ENCODE measurements around the gene SEMA3F.
"Not testable (repeated sequence)": the region's sequence is repeated elsewhere in the genome, so short reads cannot be mapped to it uniquely, and the experiment has no call there.

The SEMA3F gene

GRCh38 chr3:50193746-50194127 lies 38.6 kb downstream of the SEMA3F start:
- DNase-seq (ENCODE audit: low read depth in 3 of 3): no peak

- DNase-seq (ENCODE audit: low read depth in 3 of 3): peak; percentile 71 to 90 (median 88)
Observed at GRCh38 chr3:50194128-50194902, 39.2 kb downstream of the SEMA3F start.

- DNase-seq (ENCODE audit: low read depth in 3 of 3): no peak
Observed at GRCh38 chr3:50194903-50195500, 39.9 kb downstream of the SEMA3F start.

GRCh38 chr3:50195501-50196252 lies 40.6 kb downstream of the SEMA3F start:
- DNase-seq (ENCODE audit: low read depth in 3 of 3): no peak

GRCh38 chr3:50196253-50196801 lies 41.2 kb downstream of the SEMA3F start:
- no peak for DNase-seq (ENCODE audit: low read depth in 3 of 3)

DNA sequence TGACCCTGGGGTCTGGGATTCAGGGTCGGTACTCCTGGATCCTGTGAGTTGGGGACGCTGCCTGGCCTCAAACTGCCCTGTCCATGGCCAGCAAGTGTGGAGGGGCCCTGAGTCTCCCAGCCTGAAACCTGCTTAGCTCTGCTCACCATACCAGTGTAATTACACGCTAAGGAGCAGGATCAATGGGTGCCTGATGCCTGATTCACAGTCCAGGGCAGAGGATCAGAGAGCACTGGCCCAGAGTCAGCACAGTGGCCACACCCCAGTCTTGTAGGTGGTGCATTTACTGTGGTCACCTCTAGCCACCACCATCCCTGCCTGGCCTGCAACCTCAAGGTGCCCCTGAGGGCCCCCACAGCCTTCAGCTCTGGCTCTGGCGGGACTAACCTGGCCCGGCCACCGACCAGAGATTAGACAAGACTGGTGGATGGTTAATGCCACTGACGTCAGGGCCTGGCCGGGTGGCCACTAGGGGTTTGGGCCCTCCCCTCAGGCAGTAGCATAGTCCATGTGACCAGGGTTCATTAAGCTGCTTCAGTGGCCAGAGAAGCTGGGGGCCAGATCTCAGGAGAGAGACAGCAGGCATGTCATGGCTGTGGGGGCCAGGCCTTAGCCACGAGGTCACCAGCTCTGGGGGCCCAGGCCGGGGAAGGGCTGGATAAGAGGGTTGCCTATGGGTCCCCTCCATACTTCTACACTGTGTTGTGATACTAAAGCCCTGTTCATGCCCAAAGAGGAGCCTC lies 46.6 kb downstream of the SEMA3F start:
- DNase-seq (ENCODE audit: low read depth in 3 of 3): no peak

DNA sequence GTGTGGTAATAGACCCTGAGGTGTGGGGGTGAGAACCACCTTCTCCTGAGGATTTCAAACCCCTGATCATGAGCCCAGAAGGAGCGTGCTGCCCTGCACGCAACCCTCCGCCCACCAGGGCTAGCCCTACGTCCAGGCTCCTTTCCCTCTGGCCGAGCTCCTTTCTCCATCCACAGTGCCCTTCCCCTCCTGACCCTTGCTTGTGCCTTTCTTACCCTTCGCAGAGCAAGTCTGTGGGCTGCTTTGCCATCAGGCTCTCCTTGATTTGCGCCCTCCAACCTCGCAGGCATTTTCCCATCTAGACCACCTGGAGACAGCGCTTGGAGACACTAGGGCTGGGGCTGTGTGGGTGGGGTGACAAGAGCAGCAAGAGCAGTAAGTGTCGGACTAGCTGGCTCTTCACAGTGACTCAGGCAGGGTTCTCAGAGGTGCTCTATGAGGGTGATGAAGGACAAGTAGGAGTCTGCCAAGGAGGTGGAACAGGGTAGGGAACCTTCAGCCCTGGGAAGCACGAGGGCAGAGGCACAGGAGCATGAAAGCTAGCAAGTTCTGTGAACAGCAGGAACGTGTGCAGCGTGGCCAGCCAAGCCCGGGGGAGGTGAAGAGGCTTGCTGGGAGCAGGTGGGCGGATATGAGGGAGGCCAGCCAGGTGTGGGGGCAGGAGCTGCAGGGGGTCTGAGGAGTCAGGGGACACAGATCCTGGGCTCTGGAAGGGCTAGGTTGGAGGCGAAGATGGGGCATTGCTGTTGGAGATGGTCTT lies 47.4 kb downstream of the SEMA3F start:
- no peak for DNase-seq (ENCODE audit: low read depth in 3 of 3)

GRCh38 chr3:50203113-50203808 lies 48.1 kb downstream of the SEMA3F start:
- no peak for DNase-seq (ENCODE audit: low read depth in 3 of 3)

- DNase-seq (ENCODE audit: low read depth in 3 of 3): no peak
Observed at GRCh38 chr3:50203809-50204803, 49.0 kb downstream of the SEMA3F start.

DNA sequence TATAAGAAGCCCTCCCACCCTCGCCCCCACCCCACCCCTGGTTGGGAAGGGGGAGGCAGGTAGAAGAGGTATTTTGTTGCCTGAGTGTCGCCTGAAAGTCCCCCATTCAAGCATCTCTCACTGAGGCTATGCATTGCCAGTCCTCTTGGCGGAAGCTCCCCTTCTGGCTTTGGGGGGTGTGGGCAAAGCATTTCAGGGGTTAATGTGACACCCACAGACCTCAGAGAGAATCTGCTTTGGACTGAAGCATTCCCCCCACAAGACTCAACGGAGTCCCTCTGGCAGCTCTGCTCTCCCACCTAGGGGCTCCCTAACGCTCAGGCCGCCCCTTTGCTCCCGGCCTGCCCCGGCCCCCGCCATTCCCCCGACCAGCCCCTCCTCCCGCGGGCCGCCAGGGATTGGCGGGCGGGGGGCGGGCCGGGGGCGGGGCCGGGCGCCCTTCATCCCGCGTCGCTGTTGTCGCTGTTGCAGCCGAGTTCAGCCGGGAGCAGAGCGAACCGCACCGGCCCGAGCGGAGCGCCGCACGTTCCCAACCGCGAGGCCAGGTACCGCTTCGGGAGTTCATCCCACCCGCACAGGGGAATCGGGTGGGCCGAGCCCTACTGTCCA lies 49.8 kb downstream of the SEMA3F start, which contains the start of gene SLC38A3:
Gene SLC38A3, plus strand, starts transcription at position 468 of the 609 bp plus-strand sequence. CDS start 8,929 bp downstream, outside the sequence.
- DNase-seq (ENCODE audit: low read depth in 3 of 3): no peak

DNA sequence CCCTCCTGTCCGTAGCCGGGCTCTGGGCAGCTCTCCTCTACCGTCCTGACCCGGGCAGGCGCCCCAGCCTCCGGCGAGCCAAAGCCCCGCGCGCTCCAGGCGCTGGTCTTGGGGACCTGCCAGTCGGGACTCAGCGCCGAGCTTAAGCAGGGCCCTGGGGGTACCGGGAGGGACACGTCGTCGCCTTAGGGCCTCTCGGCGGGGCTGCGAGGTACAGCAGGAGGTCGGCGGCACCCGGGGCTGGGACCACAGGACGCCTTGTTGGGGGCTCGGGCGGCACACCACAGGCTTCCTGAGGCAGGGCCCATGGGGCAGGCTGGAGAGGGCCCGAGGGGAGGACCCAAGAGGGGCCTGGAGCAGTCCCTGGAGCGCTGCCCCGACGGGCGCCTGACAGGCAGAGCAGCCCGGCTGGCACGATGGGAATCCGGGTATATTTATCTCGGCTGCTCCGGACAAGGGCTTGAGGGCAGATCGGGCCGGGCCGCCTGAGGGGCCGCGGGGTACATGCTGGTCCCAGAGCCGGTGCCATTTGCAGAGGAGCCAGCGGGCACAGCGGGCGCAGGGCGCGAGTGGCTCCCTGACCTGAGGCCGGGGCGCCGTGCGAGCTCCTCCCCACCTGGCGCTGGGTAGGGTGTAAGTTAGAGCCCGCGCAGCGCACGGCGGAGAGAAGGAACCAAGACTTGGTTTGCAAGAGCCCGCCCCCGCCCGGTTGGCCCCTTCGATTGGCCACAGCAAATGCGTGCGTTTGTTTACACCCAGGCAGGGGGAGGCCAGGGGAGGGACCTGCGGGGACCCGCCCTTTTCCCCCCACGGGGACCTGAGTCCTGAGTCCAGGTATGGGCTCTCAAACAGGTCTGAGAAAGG lies 50.5 kb downstream of the SEMA3F start:
- DNase-seq (ENCODE audit: low read depth in 3 of 3): no peak

DNA sequence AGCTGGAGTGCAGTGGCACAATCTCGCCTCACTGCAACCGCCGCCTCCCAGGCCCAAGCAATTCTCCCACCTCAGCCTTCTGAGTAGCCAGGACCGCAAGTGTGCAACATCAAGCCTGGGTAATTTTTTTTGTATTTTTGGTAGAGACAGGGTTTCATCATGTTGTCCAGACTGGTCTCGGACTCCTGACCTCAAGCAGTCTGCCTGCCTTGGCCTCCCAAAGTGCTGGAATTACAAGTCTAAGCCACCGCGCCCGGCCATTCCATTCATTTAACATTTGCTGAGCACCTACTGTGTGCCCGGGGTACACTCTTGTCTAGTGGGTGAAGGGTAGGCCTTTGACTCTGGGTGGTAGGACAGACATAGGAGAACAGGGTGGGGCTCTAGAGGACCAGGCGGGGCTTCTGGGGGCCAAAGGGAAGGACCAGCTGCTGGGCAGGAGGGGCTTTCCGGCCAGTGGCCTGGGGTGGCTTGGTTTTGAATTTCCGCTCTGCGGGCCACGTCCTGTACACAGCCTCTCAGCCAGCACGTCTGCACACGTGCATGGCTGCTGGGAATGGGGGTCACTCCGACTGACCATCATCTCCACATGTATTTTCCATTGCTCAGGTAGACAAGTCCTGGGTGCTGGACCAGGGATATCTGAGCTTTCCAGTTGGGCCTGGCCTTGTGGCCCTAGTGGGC lies 52.4 kb downstream of the SEMA3F start:
- DNase-seq (ENCODE audit: low read depth in 3 of 3): no peak

DNA sequence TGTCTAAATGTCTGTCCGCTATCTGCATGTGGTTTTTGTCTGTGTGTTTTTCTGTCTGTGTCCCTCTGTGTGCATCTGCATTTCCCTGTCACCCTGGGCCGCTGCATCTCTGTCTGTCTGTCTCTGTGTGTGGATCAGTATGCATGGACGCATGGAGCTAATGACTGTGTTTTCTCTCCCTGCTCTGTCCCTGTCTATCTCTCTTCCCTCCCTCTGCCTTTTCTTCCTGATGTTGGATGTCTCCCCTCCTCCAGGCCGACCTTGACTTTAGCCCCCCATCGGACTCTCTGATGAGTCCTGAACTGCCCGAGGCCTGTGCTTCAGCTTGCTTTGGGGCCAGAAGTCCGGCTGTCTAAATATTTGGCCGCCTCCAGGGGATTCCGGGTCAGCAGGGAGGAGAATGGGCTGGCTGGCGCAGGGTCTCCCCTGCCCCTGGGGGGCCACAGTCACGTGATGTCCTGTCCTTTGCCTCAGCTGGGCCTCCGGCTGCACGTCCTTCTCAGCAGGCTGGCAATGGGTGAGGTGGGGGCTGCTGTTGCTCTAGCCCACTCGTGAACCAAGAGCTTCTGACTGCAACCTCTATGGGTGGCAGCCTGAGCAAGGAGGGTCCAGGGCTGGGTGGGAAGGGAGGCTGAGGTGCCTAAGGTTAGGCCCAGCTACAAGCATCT lies 53.7 kb downstream of the SEMA3F start:
- DNase-seq (ENCODE audit: low read depth in 3 of 3): no peak

DNA sequence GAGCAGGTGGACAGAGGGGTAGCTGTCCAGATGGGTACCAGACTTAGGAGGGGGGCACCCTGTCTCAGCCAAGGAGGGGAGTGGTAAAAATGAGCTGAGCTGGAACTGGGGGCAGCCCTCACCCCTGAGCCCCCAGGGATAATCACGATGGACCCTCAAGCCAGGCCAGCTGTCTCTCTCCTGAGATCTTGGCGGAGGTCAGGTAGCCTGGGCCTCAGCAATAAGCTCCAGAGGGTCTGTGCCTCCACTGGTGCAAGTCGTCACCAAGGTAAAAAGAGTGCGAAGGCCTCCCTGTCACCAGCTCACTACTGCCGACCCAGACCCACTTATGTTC lies 55.0 kb downstream of the SEMA3F start:
- no peak for DNase-seq (ENCODE audit: low read depth in 3 of 3)

GRCh38 chr3:50210510-50211367 lies 55.6 kb downstream of the SEMA3F start:
- no peak for DNase-seq (ENCODE audit: low read depth in 3 of 3)

DNA sequence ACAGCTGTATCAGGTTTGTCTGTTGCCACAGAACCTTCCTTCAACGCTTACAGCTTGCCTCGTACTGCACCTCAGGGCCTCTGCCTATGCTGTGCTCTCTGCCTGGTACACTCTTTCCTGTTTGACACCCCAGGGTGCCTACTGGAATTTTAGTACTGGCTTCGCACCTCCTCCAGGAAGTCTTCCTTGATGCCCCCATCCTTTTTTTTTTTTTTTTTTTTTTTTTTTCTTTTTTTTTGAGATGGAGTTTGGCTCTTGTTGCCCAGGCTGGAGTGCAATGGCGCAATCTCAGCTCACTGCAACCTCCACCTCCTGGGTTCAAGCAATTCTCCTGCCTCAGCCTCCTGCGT lies 56.2 kb downstream of the SEMA3F start:
- not testable (repeated sequence) for DNase-seq (ENCODE audit: low read depth in 3 of 3)

Measured in stimulated activated CD4-positive, alpha-beta T cell treated with anti-CD3 and anti-CD28 coated beads, TNF-alpha, amount 100 ng/mL, for 4 hours (primary cell).